ENCODE results near the gene KIF12.

GRCh38 chr9:114082017-114082762 lies 16.9 kb downstream of the KIF12 start:
- TF ChIP-seq CTCF (IDR thresholded peaks at IDR 0.05; ENCODE audit: low read depth, low read length, poor library complexity, severe bottlenecking), result peak; percentile 93
- no peak for TF ChIP-seq EZH2phosphoT487 (IDR thresholded peaks at IDR 0.05; ENCODE audit: borderline replicate concordance, low read length)
